HepG2 (cell line): ENCODE results near the gene SRCAP. TPM values are rescaled to one million over a fixed set of nuclear protein-coding genes. Genes with fewer than 3 reads are reported as not detected.

Source experiments
- EHMT2 ChIP-seq: fragments of 200-600 bp; sonication (generic); IDR thresholded peaks from 2 replicates; pipeline ENCODE4 v1.7.0; 2017; ENCODE audit warnings: antibody characterized with exemption, low read depth, low read length, borderline replicate concordance
- EZH2 ChIP-seq: conservative IDR thresholded peaks from 2 replicates; pipeline ENCODE4 v1.6.1; 2012; ENCODE audit warnings: mild to moderate bottlenecking, low read depth, low read length, moderate library complexity
- NCOA5 ChIP-seq: sonication (generic); formaldehyde crosslinking; IDR thresholded peaks from 2 replicates; pipeline ENCODE4 v1.4.0; 2020; ENCODE audit warnings: missing genetic modification reagents
- SP4 ChIP-seq: sonication (generic); formaldehyde crosslinking; IDR thresholded peaks from 2 replicates; pipeline ENCODE4 v1.8.1; 2023; ENCODE audit warnings: mild to moderate bottlenecking, missing genetic modification reagents
- SP5 ChIP-seq: IDR thresholded peaks from 2 replicates; pipeline ENCODE4 v1.6.1; 2016; ENCODE audit warnings: low read depth, borderline replicate concordance
- TEAD2 ChIP-seq: sonication (generic); formaldehyde crosslinking; IDR thresholded peaks from 2 replicates; pipeline ENCODE4 v1.9.0; 2021; ENCODE audit warnings: missing genetic modification reagents
- ZKSCAN1 ChIP-seq: fragments of 150-350 bp; IDR thresholded peaks from 2 replicates; pipeline ENCODE4 v1.6.1; 2014; ENCODE audit warnings: low read length
- ZNF263 ChIP-seq: sonication (generic); formaldehyde crosslinking; IDR thresholded peaks from 2 replicates; pipeline ENCODE4 v1.4.0; 2020; ENCODE audit warnings: missing genetic modification reagents
- ZNF510 ChIP-seq: sonication (generic); formaldehyde crosslinking; IDR thresholded peaks from 2 replicates; pipeline ENCODE4 v1.4.0; 2020; ENCODE audit warnings: low read depth, mild to moderate bottlenecking, missing genetic modification reagents
- polyA plus RNA-seq, 8 experiments: library from polyadenylated mRNA; depleted of rRNA in 3 of 8; stranded (reverse) in 7 of 8; unstranded in 1 of 8; fragments of >200 nt; fragmentation: Illumina TruSeq in 4 of 8; extraction: Trizol in 4 of 8; gene quantifications; 2 replicates each; pipeline versions ENCODE4 v1.2.1 to v1.2.3, GENCODE V29; 2011 to 2016; ENCODE audit warnings: low read depth in 4 of 8, missing spikeins in 1 of 8, mixed read lengths in 1 of 8; ENCODE audit not compliant: insufficient read depth in 1 of 8
- total RNA-seq, 5 experiments: library from RNA; depleted of rRNA; stranded (reverse); fragments of >200 nt; fragmentation: Illumina TruSeq; extraction: Trizol; gene quantifications; 2 replicates each; pipeline ENCODE4 v1.2.3, GENCODE V29; 2016; ENCODE audit warnings: low read depth in 1 of 5
- TF ChIP-seq, protein P1 (sequence below): sonication (generic); formaldehyde crosslinking; IDR thresholded peaks from 2 replicates; pipeline ENCODE4 v1.5.0; 2020; ENCODE audit warnings: missing genetic modification reagents
- TF ChIP-seq, protein P2 (sequence below): sonication (generic); formaldehyde crosslinking; IDR thresholded peaks from 2 replicates; pipeline ENCODE4 v1.4.0; 2020; ENCODE audit warnings: missing genetic modification reagents
- TF ChIP-seq, protein P3 (sequence below): sonication (generic); formaldehyde crosslinking; IDR thresholded peaks from 2 replicates; pipeline ENCODE4 v1.9.0; 2021; ENCODE audit warnings: missing genetic modification reagents, borderline replicate concordance
- TF ChIP-seq, protein P4 (sequence below): sonication (generic); formaldehyde crosslinking; IDR thresholded peaks from 2 replicates; pipeline ENCODE4 v1.4.0; 2020; ENCODE audit warnings: missing genetic modification reagents, borderline replicate concordance
- TF ChIP-seq, protein P5 (sequence below): IDR thresholded peaks from 2 replicates; pipeline ENCODE4 v1.6.1; 2018; ENCODE audit warnings: missing genetic modification reagents

SRCAP gene
- total and polyA plus RNA-seq, 2 of the 13 experiments (the other 11 are each of a cell fraction or from before 2014, with no cell fraction given): 4.9 to 9.0 TPM

DNA sequence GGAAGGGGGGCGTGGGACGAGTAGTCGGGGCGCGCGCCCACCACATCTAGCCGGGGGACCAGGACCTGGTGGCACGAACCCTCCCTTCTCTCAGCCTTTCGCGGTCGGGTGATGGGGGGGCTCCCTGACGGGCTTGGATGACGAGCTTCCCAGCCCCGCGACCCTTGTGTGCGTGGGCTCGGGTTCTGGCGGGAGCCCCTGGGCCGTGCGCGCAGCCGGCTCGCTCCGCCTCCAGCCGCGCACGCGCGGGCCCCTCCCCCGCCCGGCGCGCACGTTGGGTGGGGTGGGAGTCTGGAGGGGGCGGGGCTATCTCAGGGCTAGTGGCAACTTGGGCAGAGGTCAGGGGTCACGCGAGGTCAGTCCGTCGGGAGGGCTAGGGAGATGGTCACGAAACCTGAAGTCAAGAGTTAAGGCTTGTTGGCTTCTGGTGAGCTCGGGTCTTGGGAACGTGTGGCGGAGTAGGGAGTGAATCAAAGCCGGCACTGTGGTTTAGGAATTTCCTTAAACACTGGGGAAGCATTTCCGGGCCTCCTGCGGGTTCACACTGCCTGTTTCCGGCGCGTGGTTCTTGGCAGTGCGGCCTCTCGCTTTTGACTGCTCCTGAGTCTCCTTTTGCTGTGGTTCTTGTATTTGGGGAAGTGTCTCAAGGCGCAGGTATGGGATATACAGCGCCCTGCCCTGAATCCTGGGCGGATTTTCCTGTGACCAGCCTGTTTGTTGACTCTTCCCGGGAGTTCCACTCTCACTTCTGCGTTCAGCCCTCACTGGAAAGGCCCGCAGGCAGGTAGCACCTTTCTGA, at the start of gene SRCAP (continued):
- TF ChIP-seq, protein P1, sequence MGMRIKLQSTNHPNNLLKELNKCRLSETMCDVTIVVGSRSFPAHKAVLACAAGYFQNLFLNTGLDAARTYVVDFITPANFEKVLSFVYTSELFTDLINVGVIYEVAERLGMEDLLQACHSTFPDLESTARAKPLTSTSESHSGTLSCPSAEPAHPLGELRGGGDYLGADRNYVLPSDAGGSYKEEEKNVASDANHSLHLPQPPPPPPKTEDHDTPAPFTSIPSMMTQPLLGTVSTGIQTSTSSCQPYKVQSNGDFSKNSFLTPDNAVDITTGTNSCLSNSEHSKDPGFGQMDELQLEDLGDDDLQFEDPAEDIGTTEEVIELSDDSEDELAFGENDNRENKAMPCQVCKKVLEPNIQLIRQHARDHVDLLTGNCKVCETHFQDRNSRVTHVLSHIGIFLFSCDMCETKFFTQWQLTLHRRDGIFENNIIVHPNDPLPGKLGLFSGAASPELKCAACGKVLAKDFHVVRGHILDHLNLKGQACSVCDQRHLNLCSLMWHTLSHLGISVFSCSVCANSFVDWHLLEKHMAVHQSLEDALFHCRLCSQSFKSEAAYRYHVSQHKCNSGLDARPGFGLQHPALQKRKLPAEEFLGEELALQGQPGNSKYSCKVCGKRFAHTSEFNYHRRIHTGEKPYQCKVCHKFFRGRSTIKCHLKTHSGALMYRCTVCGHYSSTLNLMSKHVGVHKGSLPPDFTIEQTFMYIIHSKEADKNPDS (CRISPR knock-in tag): no peak; the same call in 1 of the 2 replicates
- TF ChIP-seq NCOA5 (CRISPR knock-in tag): no peak
- TF ChIP-seq ZNF263 (CRISPR knock-in tag): no peak; the same call in 1 of the 2 replicates
- no peak for TF ChIP-seq TEAD2 (CRISPR knock-in tag)
- no peak for TF ChIP-seq EZH2
- TF ChIP-seq SP4: no peak; the same call in 1 of the 2 replicates
- TF ChIP-seq, protein P2, sequence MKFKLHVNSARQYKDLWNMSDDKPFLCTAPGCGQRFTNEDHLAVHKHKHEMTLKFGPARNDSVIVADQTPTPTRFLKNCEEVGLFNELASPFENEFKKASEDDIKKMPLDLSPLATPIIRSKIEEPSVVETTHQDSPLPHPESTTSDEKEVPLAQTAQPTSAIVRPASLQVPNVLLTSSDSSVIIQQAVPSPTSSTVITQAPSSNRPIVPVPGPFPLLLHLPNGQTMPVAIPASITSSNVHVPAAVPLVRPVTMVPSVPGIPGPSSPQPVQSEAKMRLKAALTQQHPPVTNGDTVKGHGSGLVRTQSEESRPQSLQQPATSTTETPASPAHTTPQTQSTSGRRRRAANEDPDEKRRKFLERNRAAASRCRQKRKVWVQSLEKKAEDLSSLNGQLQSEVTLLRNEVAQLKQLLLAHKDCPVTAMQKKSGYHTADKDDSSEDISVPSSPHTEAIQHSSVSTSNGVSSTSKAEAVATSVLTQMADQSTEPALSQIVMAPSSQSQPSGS (CRISPR knock-in tag): peak; percentile 73
- TF ChIP-seq, protein P3, sequence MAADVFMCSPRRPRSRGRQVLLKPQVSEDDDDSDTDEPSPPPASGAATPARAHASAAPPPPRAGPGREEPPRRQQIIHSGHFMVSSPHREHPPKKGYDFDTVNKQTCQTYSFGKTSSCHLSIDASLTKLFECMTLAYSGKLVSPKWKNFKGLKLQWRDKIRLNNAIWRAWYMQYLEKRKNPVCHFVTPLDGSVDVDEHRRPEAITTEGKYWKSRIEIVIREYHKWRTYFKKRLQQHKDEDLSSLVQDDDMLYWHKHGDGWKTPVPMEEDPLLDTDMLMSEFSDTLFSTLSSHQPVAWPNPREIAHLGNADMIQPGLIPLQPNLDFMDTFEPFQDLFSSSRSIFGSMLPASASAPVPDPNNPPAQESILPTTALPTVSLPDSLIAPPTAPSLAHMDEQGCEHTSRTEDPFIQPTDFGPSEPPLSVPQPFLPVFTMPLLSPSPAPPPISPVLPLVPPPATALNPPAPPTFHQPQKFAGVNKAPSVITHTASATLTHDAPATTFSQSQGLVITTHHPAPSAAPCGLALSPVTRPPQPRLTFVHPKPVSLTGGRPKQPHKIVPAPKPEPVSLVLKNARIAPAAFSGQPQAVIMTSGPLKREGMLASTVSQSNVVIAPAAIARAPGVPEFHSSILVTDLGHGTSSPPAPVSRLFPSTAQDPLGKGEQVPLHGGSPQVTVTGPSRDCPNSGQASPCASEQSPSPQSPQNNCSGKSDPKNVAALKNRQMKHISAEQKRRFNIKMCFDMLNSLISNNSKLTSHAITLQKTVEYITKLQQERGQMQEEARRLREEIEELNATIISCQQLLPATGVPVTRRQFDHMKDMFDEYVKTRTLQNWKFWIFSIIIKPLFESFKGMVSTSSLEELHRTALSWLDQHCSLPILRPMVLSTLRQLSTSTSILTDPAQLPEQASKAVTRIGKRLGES (CRISPR knock-in tag): 0 out of 2 replicates have a peak, but pooled peaks have one; percentile 38
- TF ChIP-seq ZKSCAN1: no peak
- no peak for TF ChIP-seq EHMT2
- TF ChIP-seq ZNF510 (CRISPR knock-in tag): no peak
- TF ChIP-seq SP5 (CRISPR knock-in tag): peak; percentile 80; the same call in 1 of the 2 replicates
- TF ChIP-seq, protein P4, sequence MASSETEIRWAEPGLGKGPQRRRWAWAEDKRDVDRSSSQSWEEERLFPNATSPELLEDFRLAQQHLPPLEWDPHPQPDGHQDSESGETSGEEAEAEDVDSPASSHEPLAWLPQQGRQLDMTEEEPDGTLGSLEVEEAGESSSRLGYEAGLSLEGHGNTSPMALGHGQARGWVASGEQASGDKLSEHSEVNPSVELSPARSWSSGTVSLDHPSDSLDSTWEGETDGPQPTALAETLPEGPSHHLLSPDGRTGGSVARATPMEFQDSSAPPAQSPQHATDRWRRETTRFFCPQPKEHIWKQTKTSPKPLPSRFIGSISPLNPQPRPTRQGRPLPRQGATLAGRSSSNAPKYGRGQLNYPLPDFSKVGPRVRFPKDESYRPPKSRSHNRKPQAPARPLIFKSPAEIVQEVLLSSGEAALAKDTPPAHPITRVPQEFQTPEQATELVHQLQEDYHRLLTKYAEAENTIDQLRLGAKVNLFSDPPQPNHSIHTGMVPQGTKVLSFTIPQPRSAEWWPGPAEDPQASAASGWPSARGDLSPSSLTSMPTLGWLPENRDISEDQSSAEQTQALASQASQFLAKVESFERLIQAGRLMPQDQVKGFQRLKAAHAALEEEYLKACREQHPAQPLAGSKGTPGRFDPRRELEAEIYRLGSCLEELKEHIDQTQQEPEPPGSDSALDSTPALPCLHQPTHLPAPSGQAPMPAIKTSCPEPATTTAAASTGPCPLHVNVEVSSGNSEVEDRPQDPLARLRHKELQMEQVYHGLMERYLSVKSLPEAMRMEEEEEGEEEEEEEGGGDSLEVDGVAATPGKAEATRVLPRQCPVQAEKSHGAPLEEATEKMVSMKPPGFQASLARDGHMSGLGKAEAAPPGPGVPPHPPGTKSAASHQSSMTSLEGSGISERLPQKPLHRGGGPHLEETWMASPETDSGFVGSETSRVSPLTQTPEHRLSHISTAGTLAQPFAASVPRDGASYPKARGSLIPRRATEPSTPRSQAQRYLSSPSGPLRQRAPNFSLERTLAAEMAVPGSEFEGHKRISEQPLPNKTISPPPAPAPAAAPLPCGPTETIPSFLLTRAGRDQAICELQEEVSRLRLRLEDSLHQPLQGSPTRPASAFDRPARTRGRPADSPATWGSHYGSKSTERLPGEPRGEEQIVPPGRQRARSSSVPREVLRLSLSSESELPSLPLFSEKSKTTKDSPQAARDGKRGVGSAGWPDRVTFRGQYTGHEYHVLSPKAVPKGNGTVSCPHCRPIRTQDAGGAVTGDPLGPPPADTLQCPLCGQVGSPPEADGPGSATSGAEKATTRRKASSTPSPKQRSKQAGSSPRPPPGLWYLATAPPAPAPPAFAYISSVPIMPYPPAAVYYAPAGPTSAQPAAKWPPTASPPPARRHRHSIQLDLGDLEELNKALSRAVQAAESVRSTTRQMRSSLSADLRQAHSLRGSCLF (CRISPR knock-in tag): no peak; the same call in 1 of the 2 replicates
- TF ChIP-seq, protein P5, sequence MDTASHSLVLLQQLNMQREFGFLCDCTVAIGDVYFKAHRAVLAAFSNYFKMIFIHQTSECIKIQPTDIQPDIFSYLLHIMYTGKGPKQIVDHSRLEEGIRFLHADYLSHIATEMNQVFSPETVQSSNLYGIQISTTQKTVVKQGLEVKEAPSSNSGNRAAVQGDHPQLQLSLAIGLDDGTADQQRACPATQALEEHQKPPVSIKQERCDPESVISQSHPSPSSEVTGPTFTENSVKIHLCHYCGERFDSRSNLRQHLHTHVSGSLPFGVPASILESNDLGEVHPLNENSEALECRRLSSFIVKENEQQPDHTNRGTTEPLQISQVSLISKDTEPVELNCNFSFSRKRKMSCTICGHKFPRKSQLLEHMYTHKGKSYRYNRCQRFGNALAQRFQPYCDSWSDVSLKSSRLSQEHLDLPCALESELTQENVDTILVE (CRISPR knock-in tag): no peak
